ENCODE results near the gene CRB3.
A peak's percentile ranks its signal among the peaks of the same experiment; 100 is the strongest.

CRB3 gene

GRCh38 chr19:6481541-6482342 lies 17.7 kb downstream of the CRB3 start, which contains the start of gene DENND1C:
Gene DENND1C (minus strand): TSS chr19:6481787. CDS start chr19:6481695, 92 bp downstream.
- no peaks in the 10 kb centered on the region for H4K20me1 ChIP-seq (ENCODE audit: insufficient read depth)
- no peak within 1 kb of the TSS for H3K4me2 ChIP-seq
- TF ChIP-seq CTCF (conservative IDR thresholded peaks at IDR 0.05; ENCODE audit: low read depth, low read length): peak; percentile 34; the same call in 1 of the 2 replicates
- no peaks in the 10 kb centered on the region for H3K36me3 ChIP-seq (ENCODE audit: insufficient read depth)
- no peaks in the 10 kb centered on the region for H3K4me1 ChIP-seq (ENCODE audit: low read depth, poor library complexity, severe bottlenecking)
- H3K4me3 ChIP-seq (IDR thresholded peaks at IDR 0.05; ENCODE audit: insufficient read depth, low read depth, low read length): no peak within 1 kb of the TSS
- H3K79me2 ChIP-seq (ENCODE audit: insufficient read depth, low read depth): no peaks in the 10 kb centered on the region
- no peak within 1 kb of the TSS for H2AFZ ChIP-seq (ENCODE audit: low read depth)
- H3K27me3 ChIP-seq (ENCODE audit: insufficient read depth, low read depth): no peaks in the 10 kb centered on the region
- no peak within 1 kb of the TSS for H3K9ac ChIP-seq
- no peak within 1 kb of the TSS for H3K27ac ChIP-seq

GRCh38 chr19:6482343-6482686 lies 18.2 kb downstream of the CRB3 start:
- Histone ChIP-seq H3K79me2 (ENCODE audit: insufficient read depth, low read depth) (no peaks in the 10 kb centered on the region), H3K9ac (no peak overlapping the region), H4K20me1 (ENCODE audit: insufficient read depth) (no peaks in the 10 kb centered on the region), H3K36me3 (ENCODE audit: insufficient read depth) (no peaks in the 10 kb centered on the region), H3K27me3 (ENCODE audit: insufficient read depth, low read depth) (no peaks in the 10 kb centered on the region), H3K27ac (no peak overlapping the region), H3K4me2 (no peak overlapping the region), H3K4me1 (ENCODE audit: low read depth, poor library complexity, severe bottlenecking) (no peaks in the 10 kb centered on the region), H2AFZ (ENCODE audit: low read depth) (no peak overlapping the region), H3K4me3 (IDR thresholded peaks at IDR 0.05; ENCODE audit: insufficient read depth, low read depth, low read length) (no peak overlapping the region)
- TF ChIP-seq CTCF (conservative IDR thresholded peaks at IDR 0.05; ENCODE audit: low read depth, low read length): no peak

- no peak overlapping the region for H3K9ac ChIP-seq
Observed at GRCh38 chr19:6483235-6483634, 19.2 kb downstream of the CRB3 start.

GRCh38 chr19:6484230-6484629 lies 20.2 kb downstream of the CRB3 start:
- Histone ChIP-seq H3K27ac (no peak overlapping the region), H3K4me2 (no peak overlapping the region), H3K79me2 (ENCODE audit: insufficient read depth, low read depth) (no peaks in the 10 kb centered on the region), H4K20me1 (ENCODE audit: insufficient read depth) (no peaks in the 10 kb centered on the region), H3K36me3 (ENCODE audit: insufficient read depth) (no peaks in the 10 kb centered on the region), H3K4me3 (IDR thresholded peaks at IDR 0.05; ENCODE audit: insufficient read depth, low read depth, low read length) (no peak overlapping the region), H2AFZ (ENCODE audit: low read depth) (no peak overlapping the region), H3K4me1 (ENCODE audit: low read depth, poor library complexity, severe bottlenecking) (no peaks in the 10 kb centered on the region), H3K9ac (no peak overlapping the region), H3K27me3 (ENCODE audit: insufficient read depth, low read depth) (no peaks in the 10 kb centered on the region)
- no peak for TF ChIP-seq CTCF (conservative IDR thresholded peaks at IDR 0.05; ENCODE audit: low read depth, low read length)

More at GRCh38 chr19:6483235-6483634, 19.2 kb downstream of the CRB3 start:
- Histone ChIP-seq H3K27ac (no peak overlapping the region), H3K4me3 (IDR thresholded peaks at IDR 0.05; ENCODE audit: insufficient read depth, low read depth, low read length) (no peak overlapping the region), H3K79me2 (ENCODE audit: insufficient read depth, low read depth) (no peaks in the 10 kb centered on the region), H2AFZ (ENCODE audit: low read depth) (no peak overlapping the region), H3K4me1 (ENCODE audit: low read depth, poor library complexity, severe bottlenecking) (no peaks in the 10 kb centered on the region), H3K36me3 (ENCODE audit: insufficient read depth) (no peaks in the 10 kb centered on the region), H3K27me3 (ENCODE audit: insufficient read depth, low read depth) (no peaks in the 10 kb centered on the region), H3K4me2 (no peak overlapping the region), H4K20me1 (ENCODE audit: insufficient read depth) (no peaks in the 10 kb centered on the region)
- no peak for TF ChIP-seq CTCF (conservative IDR thresholded peaks at IDR 0.05; ENCODE audit: low read depth, low read length)
